Upper lobe of left lung (tissue), 6 donors: ENCODE measurements around the gene ADCY6. TPM values are rescaled to one million over a fixed set of nuclear protein-coding genes. Genes with fewer than 3 reads are reported as not detected.

Source experiments
- ATAC-seq, 2 donors: fragments of 200-7000 bp; cut with Tn5 transposase; one replicate each; pipeline ENCODE4 v1.9.1; 2022; ENCODE audit warnings: mild to moderate bottlenecking in 2 of 2, moderate library complexity in 2 of 2; ENCODE audit not compliant: low FRiP score in 2 of 2
- DNase-seq, 2 donors: peaks; one replicate each; pipeline ENCODE4 v3.0.0-alpha.2; 2019 to 2020
- H3K27ac ChIP-seq, 4 donors: fragments of 200-600 bp; sonication (generic); one replicate each; pipeline ENCODE4 v1.5.1; 2016 to 2019
- H3K27me3 ChIP-seq, 4 donors: fragments of 200-600 bp; sonication (generic); one replicate each; pipeline ENCODE4 v1.5.1; 2017 to 2019
- H3K36me3 ChIP-seq, 4 donors: fragments of 200-600 bp; sonication (generic); one replicate each; pipeline ENCODE4 v1.5.1; 2016 to 2019
- H3K4me1 ChIP-seq, 4 donors: fragments of 200-600 bp; sonication (generic); one replicate each; pipeline ENCODE4 v1.5.1; 2018 to 2019
- H3K4me3 ChIP-seq, 4 donors: fragments of 200-600 bp; sonication (generic); one replicate each; pipeline ENCODE4 v1.5.1; 2017 to 2019; ENCODE audit warnings: mild to moderate bottlenecking in 2 of 4, moderate library complexity in 1 of 4
- H3K9me3 ChIP-seq, 4 donors: fragments of 200-600 bp; sonication (generic); one replicate each; pipeline ENCODE4 v1.5.1; 2018 to 2019
- EP300 ChIP-seq, 4 donors: sonication (generic); formaldehyde crosslinking; IDR thresholded peaks; one replicate each; pipeline ENCODE4 v1.5.1; 2017; ENCODE audit warnings: antibody characterized with exemption in 4 of 4, control low read depth in 2 of 4
- POLR2A ChIP-seq, 4 donors: fragments of 450-650 bp; IDR thresholded peaks; one replicate each; pipeline ENCODE4 v1.5.1; 2016 to 2017; ENCODE audit warnings: antibody characterized with exemption in 4 of 4, mild to moderate bottlenecking in 2 of 4
- POLR2AphosphoS5 ChIP-seq, 2 donors: sonication (generic); formaldehyde crosslinking; IDR thresholded peaks; one replicate each; pipeline ENCODE4 v1.5.1; 2017; ENCODE audit warnings: antibody characterized with exemption in 2 of 2
- WGBS, 2 donors: methylation state at CpG; one replicate each; pipeline ENCODE4 v1.1.5; 2017 to 2018; 5-methylcytosine and 5-hydroxymethylcytosine counted together
- total RNA-seq, 6 donors: library from RNA; depleted of rRNA in 4 of 6; stranded (reverse); fragments of >200 nt in 4 of 6; gene quantifications; one replicate each; pipeline versions ENCODE4 v1.1.0 to v1.2.1, GENCODE V29; 2016 to 2021
- TF ChIP-seq, protein P1 (sequence below), 6 experiments: fragments of 450-650 bp in 4 of 6; fragments of 200-600 bp in 2 of 6; sonication (generic) in 2 of 6; IDR thresholded peaks; one replicate each; pipeline ENCODE4 v1.5.1; 2016 to 2019; ENCODE audit warnings: antibody characterized with exemption in 6 of 6
- donor health status: DM: no; HTN: no; CAD: no; lungs with moderate emphysema.
- donor health status: DM: no; HTN: yes; CAD: no; lungs with severe emphysema.

The ADCY6 gene
- total RNA-seq, 6 donors from 2014 or later = 26.0 to 113 (median 35.1) TPM

GRCh38 chr12:48828841-48829575, 40.1 kb upstream of the ADCY6 start:
- Histone ChIP-seq H3K4me3 (no peak overlapping the region), H3K27ac (no peak overlapping the region), H3K36me3 (peaks cover 38 to 99% (median 72%) of the 10 kb centered on the region in 4 donors), H3K4me1 (peaks cover 0 to 1% (median 0%) of the 10 kb centered on the region in 4 donors), H3K27me3 (no peaks in the 10 kb centered on the region), H3K9me3 (no peaks in the 10 kb centered on the region)
- DNase-seq = no peak
- 90 to 91% methylated on average over 8 to 16 of the region's 16 CpGs for WGBS, 2 donors
- TF ChIP-seq POLR2A (IDR thresholded peaks at IDR 0.05) (no peak), POLR2AphosphoS5 (IDR thresholded peaks at IDR 0.05) (no peak), EP300 (IDR thresholded peaks at IDR 0.05) (no peak)
- TF ChIP-seq, protein P1, sequence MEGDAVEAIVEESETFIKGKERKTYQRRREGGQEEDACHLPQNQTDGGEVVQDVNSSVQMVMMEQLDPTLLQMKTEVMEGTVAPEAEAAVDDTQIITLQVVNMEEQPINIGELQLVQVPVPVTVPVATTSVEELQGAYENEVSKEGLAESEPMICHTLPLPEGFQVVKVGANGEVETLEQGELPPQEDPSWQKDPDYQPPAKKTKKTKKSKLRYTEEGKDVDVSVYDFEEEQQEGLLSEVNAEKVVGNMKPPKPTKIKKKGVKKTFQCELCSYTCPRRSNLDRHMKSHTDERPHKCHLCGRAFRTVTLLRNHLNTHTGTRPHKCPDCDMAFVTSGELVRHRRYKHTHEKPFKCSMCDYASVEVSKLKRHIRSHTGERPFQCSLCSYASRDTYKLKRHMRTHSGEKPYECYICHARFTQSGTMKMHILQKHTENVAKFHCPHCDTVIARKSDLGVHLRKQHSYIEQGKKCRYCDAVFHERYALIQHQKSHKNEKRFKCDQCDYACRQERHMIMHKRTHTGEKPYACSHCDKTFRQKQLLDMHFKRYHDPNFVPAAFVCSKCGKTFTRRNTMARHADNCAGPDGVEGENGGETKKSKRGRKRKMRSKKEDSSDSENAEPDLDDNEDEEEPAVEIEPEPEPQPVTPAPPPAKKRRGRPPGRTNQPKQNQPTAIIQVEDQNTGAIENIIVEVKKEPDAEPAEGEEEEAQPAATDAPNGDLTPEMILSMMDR (IDR thresholded peaks at IDR 0.05) = no peak
- ATAC-seq = no peak

GRCh38 chr12:48828293-48828692, 39.4 kb upstream of the ADCY6 start:
- WGBS, 2 donors = 61 to 68% methylated on average over 2 of the region's 2 CpGs
- Histone ChIP-seq H3K27ac (no peak overlapping the region), H3K27me3 (no peaks in the 10 kb centered on the region), H3K4me3 (no peak overlapping the region), H3K36me3 (peaks cover 30 to 96% (median 64%) of the 10 kb centered on the region in 4 donors), H3K4me1 (peaks cover 0 to 4% (median 0%) of the 10 kb centered on the region in 4 donors), H3K9me3 (no peaks in the 10 kb centered on the region)
- no peak for DNase-seq
- no peak for ATAC-seq
- TF ChIP-seq, protein P1 (IDR thresholded peaks at IDR 0.05) = no peak
- TF ChIP-seq EP300 (IDR thresholded peaks at IDR 0.05) = no peak
- TF ChIP-seq POLR2AphosphoS5 (IDR thresholded peaks at IDR 0.05) = no peak
- no peak for TF ChIP-seq POLR2A (IDR thresholded peaks at IDR 0.05)

- no peak for ATAC-seq
- WGBS, 2 donors = 96 to 97% methylated on average over 9 to 14 of the region's 17 CpGs
- Histone ChIP-seq H3K27me3 (no peaks in the 10 kb centered on the region), H3K4me1 (peaks cover 0 to 4% (median 0%) of the 10 kb centered on the region in 4 donors), H3K36me3 (peaks cover 24 to 89% (median 57%) of the 10 kb centered on the region in 4 donors), H3K4me3 (no peak overlapping the region), H3K9me3 (no peaks in the 10 kb centered on the region), H3K27ac (no peak overlapping the region)
- no peak for DNase-seq
- TF ChIP-seq EP300 (IDR thresholded peaks at IDR 0.05) = no peak
- no peak for TF ChIP-seq POLR2AphosphoS5 (IDR thresholded peaks at IDR 0.05)
- TF ChIP-seq POLR2A (IDR thresholded peaks at IDR 0.05) = no peak
- TF ChIP-seq, protein P1 (IDR thresholded peaks at IDR 0.05) = no peak
Measured at GRCh38 chr12:48827513-48828096, 38.7 kb upstream of the ADCY6 start.

GRCh38 chr12:48827026-48827425, 38.1 kb upstream of the ADCY6 start:
- ATAC-seq (no peak), DNase-seq (peak in 1 of 2 donors; percentile 65)
- Histone ChIP-seq H3K27ac (no peak overlapping the region), H3K36me3 (peaks cover 19 to 83% (median 52%) of the 10 kb centered on the region in 4 donors), H3K9me3 (no peaks in the 10 kb centered on the region), H3K27me3 (no peaks in the 10 kb centered on the region), H3K4me1 (peaks cover 0 to 4% (median 0%) of the 10 kb centered on the region in 4 donors), H3K4me3 (no peak overlapping the region)
- 84 to 87% methylated on average over 6 to 8 of the region's 8 CpGs for WGBS, 2 donors
- no peak for TF ChIP-seq POLR2A (IDR thresholded peaks at IDR 0.05)

DNA sequence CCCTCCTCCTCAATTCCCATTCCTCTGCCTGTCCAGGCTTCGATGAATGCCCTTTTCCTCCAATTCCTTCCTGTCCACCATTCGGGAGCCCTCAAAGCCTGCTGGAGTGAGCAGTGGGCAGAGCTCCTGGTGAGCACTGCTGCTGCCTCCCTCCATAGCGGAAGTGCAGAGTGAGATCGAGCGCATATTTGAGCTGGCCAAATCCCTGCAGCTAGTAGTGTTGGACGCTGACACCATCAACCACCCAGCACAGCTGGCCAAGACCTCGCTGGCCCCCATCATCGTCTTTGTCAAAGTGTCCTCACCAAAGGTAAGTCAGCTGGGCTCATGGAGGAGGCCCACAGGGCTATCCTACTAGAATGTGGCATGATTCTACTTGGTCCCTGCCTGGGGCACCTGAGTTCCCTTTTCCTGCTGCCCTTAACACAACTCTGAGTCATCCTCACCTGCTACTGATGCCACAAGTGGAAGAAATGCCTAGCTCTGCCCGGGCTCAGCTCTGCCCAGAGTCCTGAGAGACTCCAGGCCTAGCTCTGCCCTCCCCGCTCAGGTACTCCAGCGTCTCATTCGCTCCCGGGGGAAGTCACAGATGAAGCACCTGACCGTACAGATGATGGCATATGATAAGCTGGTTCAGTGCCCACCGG, 37.4 kb upstream of the ADCY6 start:
- Histone ChIP-seq H3K27ac (no peak overlapping the region), H3K36me3 (peaks cover 19 to 76% (median 45%) of the 10 kb centered on the region in 4 donors), H3K4me3 (no peak overlapping the region), H3K9me3 (no peaks in the 10 kb centered on the region), H3K27me3 (no peaks in the 10 kb centered on the region), H3K4me1 (peaks cover 0 to 4% (median 0%) of the 10 kb centered on the region in 4 donors)
- ATAC-seq = no peak
- DNase-seq = no peak
- TF ChIP-seq POLR2AphosphoS5 (IDR thresholded peaks at IDR 0.05) (no peak), EP300 (IDR thresholded peaks at IDR 0.05) (no peak), POLR2A (IDR thresholded peaks at IDR 0.05) (no peak)
- TF ChIP-seq, protein P1 (IDR thresholded peaks at IDR 0.05) = no peak
- WGBS, 2 donors = 77 to 85% methylated on average over 14 to 15 of the region's 15 CpGs
